ENCODE data around the gene ZCCHC7. TPM values are rescaled to one million over a fixed set of nuclear protein-coding genes. Genes with fewer than 3 reads are reported as not detected.

ZCCHC7 gene
- total RNA-seq, 1 donor from 2014 or later, result 23.4 TPM

DNA sequence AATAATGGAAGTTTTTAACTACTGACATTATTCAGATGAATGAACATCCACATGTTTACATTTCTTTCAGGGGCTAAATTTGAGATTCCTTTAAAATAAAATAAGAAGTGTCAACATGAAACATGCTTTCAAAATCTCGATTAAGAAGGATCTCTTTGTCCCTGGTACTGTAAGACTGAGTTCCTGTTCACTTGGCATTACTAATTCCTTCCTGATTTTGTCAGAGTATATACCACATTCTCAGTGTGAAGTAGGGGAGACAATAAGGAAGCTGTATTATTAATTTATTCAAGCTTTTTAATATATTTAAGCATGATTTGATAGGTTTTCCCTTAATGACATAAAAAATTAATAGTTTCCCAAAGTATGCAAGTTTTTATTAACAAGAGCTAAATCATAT is 220.6 kb downstream of the ZCCHC7 start:
- DNase-seq, result no peak

DNA sequence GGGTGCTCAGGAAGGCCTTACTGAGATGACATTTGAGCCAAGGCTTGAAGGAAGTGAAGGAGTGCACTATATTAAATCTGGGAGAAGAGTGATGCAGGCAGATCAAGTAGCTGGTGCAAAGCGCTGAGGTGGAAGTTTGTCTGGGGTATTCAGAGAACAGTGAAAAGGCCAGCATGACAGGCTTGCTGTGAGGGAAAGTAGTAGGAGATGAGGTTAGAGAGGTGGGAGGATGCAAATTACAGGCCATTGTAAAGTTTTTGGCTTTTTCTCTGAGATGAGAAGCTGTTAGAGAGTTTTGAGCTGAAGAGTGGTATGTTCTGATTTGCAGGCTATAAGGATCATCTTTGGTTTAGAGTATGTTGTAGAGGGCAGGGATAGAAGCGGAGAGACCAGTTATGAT is 221.3 kb downstream of the ZCCHC7 start:
- DNase-seq, result no peak

DNA sequence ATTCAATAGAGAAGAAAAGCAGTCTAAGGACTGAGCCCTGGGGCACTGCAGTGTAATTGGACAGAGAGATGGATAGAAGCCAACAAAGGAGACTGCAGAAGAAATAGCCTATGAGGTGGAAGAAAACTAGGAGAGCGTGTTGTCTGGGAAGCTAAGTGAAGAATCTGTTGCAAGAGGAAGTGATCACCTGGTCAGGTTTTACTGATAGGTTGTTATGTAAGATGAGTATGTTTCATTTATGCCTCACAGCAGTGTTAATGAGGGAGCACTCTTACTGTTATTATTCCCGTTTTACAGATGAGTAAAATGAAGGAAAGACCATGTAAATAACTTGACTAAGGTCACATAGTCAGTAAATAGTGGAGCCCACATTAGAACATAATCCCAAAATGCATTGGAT is 222.1 kb downstream of the ZCCHC7 start:
- DNase-seq, result no peak

DNA sequence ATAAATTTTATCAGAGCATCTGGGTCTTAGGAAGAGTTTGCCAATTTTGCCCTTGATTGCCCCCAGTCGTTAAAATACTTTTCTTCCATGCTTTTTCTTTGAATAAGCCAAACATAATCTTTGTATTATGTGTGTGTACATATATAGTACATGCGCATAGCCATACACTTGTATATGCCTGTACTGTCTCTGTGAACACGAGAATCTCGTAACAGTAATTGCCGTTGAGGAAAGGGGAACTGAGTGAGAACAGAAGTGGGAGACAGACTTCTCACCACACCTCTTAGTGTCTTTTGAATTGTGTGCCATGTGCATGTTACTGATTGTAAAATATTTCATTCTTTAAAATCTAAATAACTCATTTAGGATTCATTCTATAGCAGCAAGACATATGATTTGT is 222.5 kb downstream of the ZCCHC7 start:
- no peak for DNase-seq

DNA sequence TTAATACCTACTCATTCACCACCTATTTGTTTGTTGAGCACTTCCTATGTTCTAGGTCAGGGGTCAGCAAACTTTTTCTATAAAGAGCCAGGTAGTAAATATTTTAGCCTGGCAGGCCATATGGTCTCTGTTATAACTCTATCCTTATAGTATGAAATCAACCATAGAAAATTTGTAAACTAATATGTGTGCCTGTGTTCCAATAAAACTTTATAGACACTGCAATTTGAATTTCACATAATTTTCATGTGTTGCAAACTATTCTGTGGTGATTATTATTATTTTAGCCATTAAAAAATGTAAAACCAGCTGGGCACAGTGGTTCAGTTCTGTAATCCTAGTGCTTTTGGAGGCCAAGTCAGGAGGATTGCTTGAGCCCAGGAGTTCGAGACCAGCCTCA is 223.3 kb downstream of the ZCCHC7 start:
- DNase-seq, result no peak

DNA sequence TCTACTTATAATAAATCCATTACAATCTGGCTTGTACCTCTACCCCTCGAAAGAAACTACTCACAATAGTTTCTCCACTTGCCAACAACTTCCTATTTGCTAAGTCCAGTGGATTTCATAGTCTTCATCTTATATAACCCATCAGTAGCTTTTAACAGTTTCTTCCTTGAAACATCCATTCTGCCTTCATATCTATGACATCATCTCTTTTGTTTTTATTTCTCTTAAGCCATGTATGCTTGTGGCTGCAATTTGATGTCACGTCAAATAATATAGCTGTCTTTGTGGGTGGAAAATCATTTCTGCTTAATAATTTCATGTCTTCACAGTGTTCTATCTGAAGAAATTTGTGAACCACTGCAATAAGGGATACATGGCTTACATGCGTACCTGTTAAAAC is 224.7 kb downstream of the ZCCHC7 start:
- no peak for DNase-seq

DNA sequence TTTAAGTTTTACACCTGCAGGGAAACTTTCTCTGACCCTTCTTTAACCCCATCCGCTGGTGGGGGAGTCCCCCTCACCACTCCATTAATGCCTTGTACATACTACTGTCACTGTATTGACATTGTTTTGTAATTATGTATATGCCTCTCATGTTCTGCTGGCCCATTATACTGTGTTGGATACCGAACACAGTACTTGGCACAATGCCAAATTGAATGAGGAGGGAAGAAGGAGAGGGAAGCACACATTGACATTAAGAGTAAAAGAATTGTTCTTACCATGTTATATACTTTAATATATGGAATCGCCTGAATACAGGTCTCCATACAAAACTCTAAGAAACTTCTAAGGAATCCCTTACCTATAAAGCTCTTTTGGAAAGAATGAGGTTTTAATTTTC is 228.5 kb downstream of the ZCCHC7 start:
- DNase-seq, result no peak

DNA sequence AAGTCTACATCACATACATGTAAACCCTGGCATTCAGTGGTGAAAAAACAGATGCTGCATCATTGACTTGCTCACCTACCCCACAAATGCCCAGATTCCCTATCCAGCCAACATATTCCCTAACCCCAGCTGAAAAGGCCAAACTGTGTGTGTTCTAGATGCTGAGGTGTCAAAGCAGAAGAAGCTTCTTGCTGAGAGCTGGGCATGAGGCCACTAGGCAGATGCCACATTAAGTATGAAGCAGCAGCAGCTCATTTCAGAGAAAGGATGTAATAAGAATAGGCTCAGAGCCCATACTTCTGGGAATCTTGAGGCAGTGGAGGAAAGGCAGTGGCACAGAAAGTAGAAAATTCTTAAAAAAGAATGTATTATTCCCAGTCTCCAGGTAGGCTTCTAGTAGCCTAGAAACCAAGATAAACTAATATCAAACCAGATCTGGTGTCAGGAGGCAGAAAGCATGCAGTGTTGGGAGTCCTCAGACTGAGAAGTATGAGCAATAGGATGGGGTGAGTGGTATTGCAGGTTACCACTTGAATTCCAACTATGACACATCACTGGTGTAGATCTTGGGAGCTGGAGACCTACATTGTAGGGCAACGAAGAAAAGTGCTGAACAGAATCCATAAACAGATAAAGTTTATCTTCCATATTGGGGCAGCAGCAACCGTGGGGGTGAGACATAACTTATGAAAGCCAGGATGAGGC is 230.3 kb downstream of the ZCCHC7 start:
- no peak for DNase-seq

DNA sequence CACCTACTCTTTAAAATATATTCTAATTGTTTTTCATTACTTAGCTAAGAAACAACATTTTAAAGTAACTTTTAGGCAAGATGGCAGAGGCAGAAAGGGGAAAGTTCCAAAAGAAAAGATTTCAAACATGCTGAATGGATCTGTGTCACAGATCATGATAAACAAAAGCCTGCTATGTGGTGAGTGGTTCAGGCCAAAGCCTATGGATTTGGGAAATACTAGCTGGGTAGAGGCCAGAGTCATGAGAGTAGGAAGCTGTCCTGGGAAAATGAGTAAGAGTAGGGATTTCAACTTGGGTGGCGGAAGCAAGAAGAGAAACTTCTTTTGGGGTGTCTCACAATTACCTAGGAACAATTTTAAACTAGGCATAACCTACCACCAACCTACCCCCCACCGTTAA is 233.4 kb downstream of the ZCCHC7 start:
- no peak for DNase-seq

DNA sequence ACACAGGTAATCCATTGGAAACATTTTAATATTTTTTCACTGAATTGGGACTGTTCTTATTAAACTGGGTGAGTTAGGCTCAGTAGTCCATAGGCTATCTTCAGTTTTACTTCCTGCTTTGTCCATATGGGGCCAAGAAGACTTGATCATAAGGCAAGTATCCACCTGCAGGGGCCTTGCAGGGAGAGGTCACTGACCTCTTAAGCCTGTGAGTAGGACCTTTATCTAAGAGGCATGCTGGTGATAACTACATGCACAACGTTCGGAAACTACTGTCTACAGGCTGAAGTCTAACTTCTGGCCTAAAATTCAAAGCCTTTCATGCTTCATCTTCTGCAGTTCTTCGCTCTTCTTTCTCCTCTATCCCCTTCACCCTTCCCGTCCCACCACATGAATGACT is 242.1 kb downstream of the ZCCHC7 start:
- DNase-seq, result no peak

DNA sequence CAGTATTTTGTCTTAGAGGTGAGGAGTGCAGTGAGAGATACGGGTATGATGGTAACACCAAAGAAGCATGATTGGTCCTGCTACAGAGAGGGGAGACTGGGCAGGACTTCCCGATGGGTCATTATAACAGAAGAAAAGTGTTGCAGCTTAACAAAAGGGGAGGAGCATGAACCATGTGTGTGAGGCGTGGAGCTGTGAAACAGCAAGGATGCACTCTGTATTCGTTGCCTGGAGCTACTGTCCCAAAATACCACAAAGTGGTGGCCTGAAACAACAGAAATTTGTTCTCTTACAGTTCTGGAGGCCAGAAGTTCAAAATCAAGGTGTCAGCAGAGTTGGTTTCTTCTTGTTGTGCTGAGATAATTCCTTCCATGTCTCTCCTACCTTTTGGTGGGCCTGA is 242.8 kb downstream of the ZCCHC7 start:
- DNase-seq, result no peak

DNA sequence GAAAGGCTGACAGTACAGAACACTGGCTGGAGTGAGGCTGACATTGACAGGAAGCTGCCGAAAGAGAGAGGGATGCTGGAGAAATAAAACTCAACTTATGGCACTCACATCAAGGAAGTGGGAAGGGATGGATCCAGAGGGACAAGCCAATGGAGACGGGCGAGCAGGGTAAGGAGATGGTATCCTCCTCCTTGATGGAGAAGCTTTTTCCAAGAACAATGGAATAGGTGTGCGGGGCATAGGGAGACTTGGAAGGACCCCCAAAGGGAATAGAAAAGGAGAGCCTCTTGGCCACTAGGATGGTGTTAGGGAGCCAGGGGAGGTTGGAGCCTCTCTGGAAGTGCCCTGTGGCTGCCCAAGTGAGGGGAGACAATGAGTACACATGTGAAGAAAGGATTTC is 243.8 kb downstream of the ZCCHC7 start:
- DNase-seq, result no peak

DNA sequence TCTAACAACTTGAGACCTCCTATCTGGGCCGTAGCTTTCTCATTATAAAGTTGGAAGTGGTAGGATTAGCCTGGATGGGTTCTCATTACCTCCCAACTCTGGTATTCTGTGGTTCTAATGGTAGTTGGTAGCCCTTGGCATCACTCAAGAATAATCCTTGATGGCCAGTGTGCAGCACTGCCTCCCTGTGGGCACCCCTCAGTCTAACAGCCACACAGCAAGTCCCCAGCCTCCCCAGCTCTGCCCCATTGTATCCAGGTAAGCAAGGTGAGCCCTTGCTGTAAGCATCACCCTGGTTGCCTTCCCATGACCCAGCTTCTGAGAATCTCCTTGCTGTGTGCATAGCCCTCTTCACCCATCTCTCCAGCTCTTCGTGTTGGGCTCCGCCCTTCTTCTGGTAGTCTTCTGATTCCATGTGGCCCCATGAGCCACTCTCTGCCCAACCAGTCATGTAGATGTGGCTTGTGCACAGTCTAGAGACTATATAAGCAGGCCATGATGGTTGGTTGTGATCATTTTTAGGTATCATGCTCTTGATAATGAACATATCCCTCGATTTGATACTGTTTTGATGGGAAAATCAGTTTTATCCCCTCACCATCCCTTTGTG is 244.5 kb downstream of the ZCCHC7 start:
- no peak for DNase-seq

DNA sequence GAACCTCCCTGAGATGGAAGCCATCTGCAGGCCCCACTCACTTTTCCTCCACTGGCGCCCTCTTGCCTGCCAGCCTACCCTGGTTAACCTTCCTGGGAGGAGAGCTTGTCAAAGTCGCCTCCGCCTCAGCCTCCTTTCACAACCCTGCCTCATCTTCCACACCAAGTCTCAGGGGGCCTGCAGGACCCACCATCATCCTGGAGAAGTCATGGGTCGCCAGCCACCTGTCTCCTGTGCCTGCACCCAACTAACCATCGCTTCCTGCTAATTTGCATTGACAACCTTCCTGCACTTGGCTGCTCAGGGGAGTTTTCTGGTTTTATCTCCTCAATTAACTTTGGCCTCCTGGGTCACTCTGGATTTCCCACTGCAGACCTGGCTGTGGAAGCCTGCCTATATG is 249.3 kb downstream of the ZCCHC7 start:
- no peak for DNase-seq

DNA sequence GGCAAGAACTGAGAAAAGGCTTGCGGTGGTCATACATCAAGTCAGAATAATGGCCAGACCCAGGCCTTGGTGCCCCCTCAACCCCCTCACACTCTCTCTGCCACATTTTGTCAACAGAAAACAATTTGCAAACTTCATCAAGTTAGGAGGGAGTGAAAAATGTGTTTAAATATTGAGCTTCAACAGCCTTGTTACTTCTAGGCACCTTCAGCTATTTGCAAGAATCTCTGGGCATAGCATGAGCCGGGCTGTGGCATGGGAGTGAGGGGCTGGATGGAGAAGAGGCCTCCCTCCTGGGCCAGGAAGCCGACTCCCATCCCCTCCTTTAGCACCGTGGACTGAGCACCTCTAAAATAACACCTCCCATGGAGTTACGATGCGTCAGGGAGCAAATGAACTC is 249.9 kb downstream of the ZCCHC7 start:
- DNase-seq, result no peak

DNA sequence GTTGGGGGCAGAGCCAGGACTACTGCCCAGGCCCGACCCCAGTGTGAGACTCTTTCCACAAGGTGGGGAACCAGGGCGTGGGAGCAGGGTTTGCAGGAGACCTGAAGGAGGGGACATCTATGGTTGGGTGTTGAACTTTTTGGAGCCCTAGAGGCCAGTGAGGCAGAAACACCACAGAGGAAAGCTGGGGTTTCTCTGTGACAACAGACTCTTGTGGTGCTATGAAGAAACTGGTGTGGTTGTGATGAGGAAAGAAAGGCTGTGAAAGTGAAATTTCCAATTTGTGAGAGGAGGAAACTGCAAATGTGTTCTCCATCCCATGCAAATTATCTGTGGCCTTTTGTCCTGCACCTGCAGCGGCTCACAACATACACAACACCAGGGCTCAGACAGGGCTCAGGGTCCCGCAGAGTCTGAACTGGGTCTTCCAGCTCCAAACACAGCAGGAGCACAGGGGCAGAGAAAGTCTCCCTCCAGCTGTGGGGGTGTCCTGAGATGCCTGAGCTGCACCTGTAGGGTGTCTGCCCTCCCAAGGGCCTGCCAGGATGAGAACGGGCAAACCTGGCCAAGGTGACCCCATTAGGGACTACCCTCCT is 250.7 kb downstream of the ZCCHC7 start:
- DNase-seq, result no peak

DNA sequence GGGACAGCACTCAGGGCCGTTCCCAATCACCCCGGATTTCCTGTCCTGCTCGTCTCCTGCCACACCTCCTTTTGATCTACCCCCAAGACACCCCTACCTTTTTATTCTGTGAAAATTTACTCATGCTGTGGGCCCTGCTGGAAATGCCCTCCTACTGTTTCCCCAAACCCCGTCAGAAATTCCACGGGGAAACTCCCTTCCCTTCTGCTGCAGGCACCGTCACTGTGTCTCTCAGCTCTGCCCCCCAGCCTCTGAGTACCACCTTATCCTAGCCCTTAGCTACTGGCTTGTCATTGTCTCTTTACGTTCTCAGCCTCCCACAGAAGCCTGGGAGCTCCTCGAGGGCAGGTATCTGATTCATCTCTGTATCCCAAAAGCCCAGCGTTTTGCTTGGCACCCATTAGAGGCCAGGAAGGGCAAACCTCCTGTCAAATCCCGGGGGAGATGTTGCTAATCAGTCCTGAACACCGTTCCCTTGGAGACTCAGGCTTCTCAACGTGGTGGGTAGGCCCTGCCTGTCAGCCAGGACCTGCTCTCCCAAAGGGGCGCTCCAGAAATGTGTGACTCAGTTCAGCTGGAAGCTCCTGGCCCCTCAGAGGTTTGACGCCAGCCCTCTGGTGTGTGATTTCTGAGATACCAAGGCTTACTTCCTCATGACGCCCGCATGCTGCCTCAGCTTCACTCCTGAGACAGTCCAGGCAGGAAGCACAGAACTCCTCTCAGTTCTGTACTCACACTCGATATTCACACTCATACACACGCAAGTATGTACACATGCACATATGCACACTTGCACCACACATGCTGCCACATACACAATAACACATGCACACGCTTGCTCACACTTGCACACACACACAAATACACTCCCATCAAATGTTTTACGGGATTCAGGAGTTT is 251.4 kb downstream of the ZCCHC7 start:
- no peak for DNase-seq

DNA sequence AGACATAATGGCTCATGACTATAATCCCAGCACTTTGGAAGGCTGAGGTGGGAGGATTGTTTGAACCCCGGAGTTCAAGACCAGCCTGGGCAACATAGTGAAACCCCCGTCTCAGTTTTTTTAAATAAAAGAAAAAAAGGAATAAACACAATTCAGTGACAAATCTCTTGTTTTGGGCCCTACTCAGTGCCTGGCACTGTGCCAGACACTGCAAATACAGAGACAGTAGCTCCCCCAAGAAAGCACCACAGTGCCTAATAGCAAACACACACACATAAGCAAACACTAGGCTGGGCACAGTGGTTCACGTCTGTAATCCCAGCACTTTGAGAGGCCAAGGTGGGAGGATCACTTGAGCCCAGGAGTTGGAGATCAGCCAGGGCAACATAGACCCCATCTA is 252.5 kb downstream of the ZCCHC7 start:
- no peak for DNase-seq

DNA sequence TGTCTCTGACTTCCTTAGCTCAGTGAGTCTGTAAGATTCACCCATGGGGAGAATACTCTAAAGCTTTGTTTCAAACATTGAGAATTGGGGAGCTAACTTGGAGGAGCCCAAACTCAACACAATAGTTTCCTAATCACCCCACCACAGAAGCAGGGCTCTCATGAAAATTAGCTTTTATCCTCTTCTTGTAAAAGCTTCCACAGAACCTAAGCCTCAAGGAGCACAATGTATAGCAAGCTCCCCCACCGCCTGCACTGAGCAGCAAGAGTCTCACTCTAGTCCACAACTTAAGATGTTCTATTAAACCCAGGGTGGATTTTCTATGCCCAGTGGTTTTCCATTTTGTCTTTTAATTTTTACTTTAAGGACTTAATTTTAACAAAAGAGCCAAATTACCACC is 253.2 kb downstream of the ZCCHC7 start:
- DNase-seq, result no peak

DNA sequence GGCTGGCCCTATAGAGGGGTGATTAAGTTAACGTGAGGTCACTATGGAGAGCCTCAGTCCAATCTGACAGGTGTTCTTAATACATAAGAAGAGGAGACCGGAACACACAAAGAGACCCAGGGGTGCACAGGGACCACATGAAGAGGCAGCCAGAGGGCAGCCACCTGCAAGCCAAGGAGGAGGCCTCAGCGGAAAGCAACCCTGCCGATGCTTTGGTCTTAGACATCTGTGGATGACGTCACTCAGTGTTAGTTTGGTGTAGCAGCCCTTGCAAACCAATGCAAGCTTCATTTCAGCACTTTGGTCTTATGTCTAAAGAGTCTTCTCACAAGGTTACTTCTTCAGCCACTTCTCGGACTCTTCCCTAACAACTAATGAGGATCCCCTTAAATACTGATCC is 254.5 kb downstream of the ZCCHC7 start:
- no peak for DNase-seq

DNA sequence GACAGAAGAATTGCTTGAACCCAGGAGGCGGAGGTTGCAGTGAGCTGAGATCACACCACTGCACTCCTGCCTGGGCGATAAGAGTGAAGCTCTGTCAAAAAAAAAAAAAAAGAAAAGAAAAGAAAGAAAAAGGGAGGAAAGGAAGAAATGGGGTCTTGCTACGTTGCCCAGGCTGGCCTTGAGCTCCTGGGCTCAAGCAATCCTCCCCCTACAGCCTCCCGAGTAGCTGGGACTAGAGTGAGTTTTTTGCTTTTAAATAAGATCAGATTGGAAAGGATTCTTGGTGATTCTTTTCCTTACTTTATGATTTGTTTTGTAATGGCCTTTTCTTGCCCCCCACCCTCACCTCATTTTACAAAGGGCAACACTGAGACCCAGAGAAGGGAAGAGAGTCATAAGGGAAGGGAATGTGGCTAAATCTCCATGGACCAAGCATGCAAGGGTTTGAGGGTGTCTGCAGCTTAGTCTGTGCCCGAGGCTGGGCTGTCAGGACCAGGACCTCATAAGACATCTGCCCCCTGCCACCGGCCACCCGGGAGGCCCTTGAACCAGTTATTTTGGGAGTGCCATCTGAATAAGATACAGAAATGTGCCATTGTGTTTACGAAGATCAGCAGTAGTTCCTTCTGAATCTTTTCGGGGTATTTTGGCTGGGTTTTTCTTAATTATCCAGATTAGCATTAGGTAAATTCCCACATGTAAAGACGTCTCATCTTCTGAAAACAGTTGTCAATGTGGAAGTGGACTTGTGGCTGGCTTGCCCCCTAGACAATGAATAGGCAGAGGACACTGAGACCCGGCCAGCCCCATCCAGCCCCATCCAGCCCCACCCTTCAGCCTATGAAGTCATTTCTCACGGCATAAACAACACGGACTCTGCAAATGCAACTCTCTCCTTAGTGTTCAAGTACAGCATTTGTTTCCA is 257.6 kb downstream of the ZCCHC7 start:
- DNase-seq, result no peak

DNA sequence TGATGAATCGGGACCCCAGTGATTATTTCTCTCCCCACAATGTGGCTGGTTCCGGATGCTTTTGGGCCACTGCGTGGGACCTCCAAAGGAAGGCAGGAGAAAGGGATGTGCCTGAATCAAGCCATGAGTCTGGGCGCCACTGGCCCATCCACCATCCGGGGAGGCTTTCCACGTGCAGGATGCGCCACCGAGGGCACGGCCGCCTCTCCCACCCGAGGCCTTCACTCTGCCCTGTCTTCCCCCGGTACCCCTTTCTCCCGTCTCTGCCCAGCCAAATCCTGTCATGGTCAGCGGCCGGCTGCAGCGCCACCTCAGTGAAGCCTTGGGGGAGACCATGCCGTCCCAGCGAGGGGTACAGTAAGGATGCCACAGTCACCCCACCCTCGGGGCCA is 258.2 kb downstream of the ZCCHC7 start:
- DNase-seq, result no peak

Measured in tongue (tissue), 2 donors.